Panc1 (cell line): ENCODE measurements around the gene FAR2.

Experiments
- POLR2AphosphoS5 ChIP-seq: IDR thresholded peaks from 2 replicates; pipeline ENCODE4 v1.6.1; 2012; ENCODE audit warnings: mild to moderate bottlenecking, low read depth, low read length, moderate library complexity
- TF ChIP-seq, protein P1 (sequence below): fragments of 450-650 bp; IDR thresholded peaks from 2 replicates; pipeline ENCODE4 v1.5.1; 2017; ENCODE audit warnings: mild to moderate bottlenecking

DNA sequence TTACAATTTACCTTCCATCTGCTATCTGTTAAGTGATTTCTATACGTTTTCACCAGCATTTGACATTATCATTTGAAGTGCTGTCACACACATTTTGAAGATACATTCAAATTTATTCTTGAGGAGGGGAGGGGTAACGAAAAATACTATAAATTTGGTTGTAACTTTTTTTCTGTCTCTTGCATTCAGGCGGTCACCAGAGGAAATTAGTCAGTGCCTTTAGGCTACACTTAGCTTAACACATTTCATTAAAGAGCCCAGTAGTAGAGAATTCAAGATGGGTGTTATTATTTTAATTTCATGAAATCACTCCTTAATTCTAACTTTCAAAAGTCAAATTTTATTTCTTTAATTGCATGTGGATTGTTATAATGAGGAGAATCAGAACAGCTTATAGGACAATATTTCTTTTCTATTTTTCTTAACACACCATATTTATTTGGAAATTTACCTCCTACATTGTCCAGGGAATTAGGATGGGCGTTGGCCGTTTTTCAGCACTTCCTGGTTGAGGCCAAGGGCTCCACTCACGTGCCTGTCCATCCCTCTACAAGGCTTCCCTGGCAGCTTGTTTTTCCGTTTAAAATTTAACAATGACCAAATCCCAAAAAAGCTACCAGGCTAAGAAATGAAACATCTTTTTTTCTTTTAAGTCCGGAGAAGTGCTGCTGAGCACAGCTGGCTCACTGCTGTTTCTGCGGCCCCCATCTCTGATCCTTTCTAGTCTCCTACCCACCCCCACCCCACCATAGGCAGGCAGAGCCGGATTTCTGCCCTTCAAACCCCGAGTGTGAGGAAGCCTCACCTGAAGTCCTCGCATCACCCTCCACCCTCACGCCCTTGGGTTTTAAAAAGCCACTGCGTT lies 1.1 kb upstream of the FAR2 start:
- TF ChIP-seq, protein P1, sequence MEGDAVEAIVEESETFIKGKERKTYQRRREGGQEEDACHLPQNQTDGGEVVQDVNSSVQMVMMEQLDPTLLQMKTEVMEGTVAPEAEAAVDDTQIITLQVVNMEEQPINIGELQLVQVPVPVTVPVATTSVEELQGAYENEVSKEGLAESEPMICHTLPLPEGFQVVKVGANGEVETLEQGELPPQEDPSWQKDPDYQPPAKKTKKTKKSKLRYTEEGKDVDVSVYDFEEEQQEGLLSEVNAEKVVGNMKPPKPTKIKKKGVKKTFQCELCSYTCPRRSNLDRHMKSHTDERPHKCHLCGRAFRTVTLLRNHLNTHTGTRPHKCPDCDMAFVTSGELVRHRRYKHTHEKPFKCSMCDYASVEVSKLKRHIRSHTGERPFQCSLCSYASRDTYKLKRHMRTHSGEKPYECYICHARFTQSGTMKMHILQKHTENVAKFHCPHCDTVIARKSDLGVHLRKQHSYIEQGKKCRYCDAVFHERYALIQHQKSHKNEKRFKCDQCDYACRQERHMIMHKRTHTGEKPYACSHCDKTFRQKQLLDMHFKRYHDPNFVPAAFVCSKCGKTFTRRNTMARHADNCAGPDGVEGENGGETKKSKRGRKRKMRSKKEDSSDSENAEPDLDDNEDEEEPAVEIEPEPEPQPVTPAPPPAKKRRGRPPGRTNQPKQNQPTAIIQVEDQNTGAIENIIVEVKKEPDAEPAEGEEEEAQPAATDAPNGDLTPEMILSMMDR, result no peak
- no peak for TF ChIP-seq POLR2AphosphoS5
